Dendritic cell treated with granulocyte-macrophage colony-stimulating factor and Interleukin-4, amounts not matched to agents 40 ng/mL and 50 ng/mL, for 4 days (primary cell): Measurements from ENCODE around the gene EP400.

Experiments
- H3K27ac Mint-ChIP-seq: one replicate; pipeline ENCODE4 v1.8.0; 2022; ENCODE audit warnings: mild to moderate bottlenecking, mixed read lengths
- H3K27me3 Mint-ChIP-seq: one replicate; pipeline ENCODE4 v1.8.0; 2022; ENCODE audit warnings: mild to moderate bottlenecking, mixed read lengths
- H3K36me3 Mint-ChIP-seq: one replicate; pipeline ENCODE4 v1.8.0; 2022; ENCODE audit warnings: low read depth, mixed read lengths
- H3K4me1 Mint-ChIP-seq: one replicate; pipeline ENCODE4 v1.8.0; 2022; ENCODE audit warnings: low read depth, mixed read lengths
- H3K4me3 Mint-ChIP-seq: one replicate; pipeline ENCODE4 v1.8.0; 2022; ENCODE audit warnings: mild to moderate bottlenecking, moderate library complexity, mixed read lengths
- H3K9me3 Mint-ChIP-seq: one replicate; pipeline ENCODE4 v1.8.0; 2022; ENCODE audit warnings: mixed read lengths
- intact Hi-C: fragments of 100-400 bp; cut with micrococcal nuclease; formaldehyde crosslinking; loops from one replicate; pipeline ENCODE4 v1.15.0; 2022

The EP400 gene

GRCh38 chr12:132108211-132108832 lies 158.6 kb downstream of the EP400 start:
- no peak overlapping the region for H3K27ac Mint-ChIP-seq
- no peaks in the 10 kb centered on the region for H3K27me3 Mint-ChIP-seq
- intact Hi-C loops, result no loop called here
- H3K9me3 Mint-ChIP-seq, result no peaks in the 10 kb centered on the region
- H3K4me1 Mint-ChIP-seq, result peaks cover 2% of the 10 kb centered on the region
- H3K4me3 Mint-ChIP-seq, result no peak overlapping the region
- peaks cover 68% of the 10 kb centered on the region for H3K36me3 Mint-ChIP-seq

GRCh38 chr12:132109741-132110140 lies 160.0 kb downstream of the EP400 start:
- H3K27ac Mint-ChIP-seq, result no peak overlapping the region
- no peaks in the 10 kb centered on the region for H3K9me3 Mint-ChIP-seq
- intact Hi-C loops, result no loop called here

DNA sequence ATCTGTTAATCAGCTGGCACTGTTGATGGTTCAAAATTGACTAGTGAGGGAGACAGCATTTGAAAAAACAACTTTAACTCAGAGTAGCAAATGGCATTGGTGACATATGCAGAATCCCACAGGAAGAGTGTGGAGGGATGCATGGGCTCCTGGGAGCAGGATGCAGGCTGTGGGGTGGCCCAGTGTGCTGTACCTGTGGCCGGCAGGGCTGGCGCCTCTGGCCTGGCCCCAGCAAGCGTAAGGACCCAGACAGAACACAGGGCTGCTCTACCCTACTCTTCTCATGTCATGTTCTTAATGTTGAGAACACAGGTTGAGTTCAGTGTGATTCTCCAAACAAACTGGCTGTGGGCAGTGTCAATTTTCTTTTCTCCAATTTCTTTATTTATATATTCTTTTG lies 160.9 kb downstream of the EP400 start:
- no peaks in the 10 kb centered on the region for H3K9me3 Mint-ChIP-seq
- no peaks in the 10 kb centered on the region for H3K27me3 Mint-ChIP-seq
- no peaks in the 10 kb centered on the region for H3K4me1 Mint-ChIP-seq
- H3K36me3 Mint-ChIP-seq, result peaks cover 76% of the 10 kb centered on the region
- no peak overlapping the region for H3K4me3 Mint-ChIP-seq
- intact Hi-C loops, result no loop called here
- no peak overlapping the region for H3K27ac Mint-ChIP-seq

More at GRCh38 chr12:132109741-132110140, 160.0 kb downstream of the EP400 start:
- peaks cover 82% of the 10 kb centered on the region for H3K36me3 Mint-ChIP-seq
- no peaks in the 10 kb centered on the region for H3K4me1 Mint-ChIP-seq
- no peak overlapping the region for H3K4me3 Mint-ChIP-seq
- H3K27me3 Mint-ChIP-seq, result no peaks in the 10 kb centered on the region

DNA sequence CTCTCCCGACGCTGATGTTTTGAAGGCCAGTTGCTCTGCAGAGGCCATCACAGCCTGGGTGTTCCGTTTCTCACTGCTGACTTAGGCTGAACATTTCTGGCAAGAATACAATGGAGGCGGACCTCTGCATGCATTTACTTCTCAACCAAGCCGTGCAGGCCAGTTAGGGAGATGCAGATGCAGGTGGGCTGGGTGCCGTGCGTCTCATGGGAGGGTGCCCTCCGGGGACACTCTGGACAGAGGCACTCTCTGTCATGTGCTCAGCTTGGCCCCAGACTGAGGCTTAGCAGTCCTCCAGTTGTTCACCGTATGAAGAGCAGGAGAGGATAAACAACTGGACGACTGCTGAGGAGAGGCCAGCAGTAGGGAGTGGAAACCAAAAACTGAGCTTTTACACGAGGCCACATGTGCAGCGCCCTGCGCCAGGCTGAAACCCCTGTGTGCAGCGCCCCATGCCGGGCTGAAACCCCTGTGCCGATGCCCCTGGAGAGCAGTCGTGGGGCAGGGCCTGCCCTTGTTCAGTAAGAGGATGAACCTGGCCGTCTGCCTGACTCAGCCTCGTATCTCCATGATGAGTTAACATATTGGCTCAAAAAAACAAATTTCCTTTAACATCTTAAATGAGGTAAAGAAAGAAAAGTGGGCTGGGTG lies 162.0 kb downstream of the EP400 start:
- H3K27me3 Mint-ChIP-seq, result no peaks in the 10 kb centered on the region
- H3K9me3 Mint-ChIP-seq, result no peaks in the 10 kb centered on the region
- no peak overlapping the region for H3K27ac Mint-ChIP-seq
- H3K4me1 Mint-ChIP-seq, result no peaks in the 10 kb centered on the region
- intact Hi-C loops, result no loop called here
- no peak overlapping the region for H3K4me3 Mint-ChIP-seq
- peaks cover 80% of the 10 kb centered on the region for H3K36me3 Mint-ChIP-seq

- H3K27me3 Mint-ChIP-seq, result no peaks in the 10 kb centered on the region
- H3K4me1 Mint-ChIP-seq, result no peaks in the 10 kb centered on the region
- intact Hi-C loops, result no loop called here
- no peak overlapping the region for H3K4me3 Mint-ChIP-seq
- peaks cover 78% of the 10 kb centered on the region for H3K36me3 Mint-ChIP-seq
- no peaks in the 10 kb centered on the region for H3K9me3 Mint-ChIP-seq
- H3K27ac Mint-ChIP-seq, result no peak overlapping the region
Observed at GRCh38 chr12:132114667-132115066, 164.9 kb downstream of the EP400 start.

- Mint-ChIP-seq H3K36me3 (peaks cover 75% of the 10 kb centered on the region), H3K27ac (no peak overlapping the region), H3K27me3 (no peaks in the 10 kb centered on the region), H3K4me3 (no peak overlapping the region), H3K9me3 (no peaks in the 10 kb centered on the region), H3K4me1 (no peaks in the 10 kb centered on the region)
- intact Hi-C loops, result no loop called here
Observed at GRCh38 chr12:132115500-132115899, 165.8 kb downstream of the EP400 start.

DNA sequence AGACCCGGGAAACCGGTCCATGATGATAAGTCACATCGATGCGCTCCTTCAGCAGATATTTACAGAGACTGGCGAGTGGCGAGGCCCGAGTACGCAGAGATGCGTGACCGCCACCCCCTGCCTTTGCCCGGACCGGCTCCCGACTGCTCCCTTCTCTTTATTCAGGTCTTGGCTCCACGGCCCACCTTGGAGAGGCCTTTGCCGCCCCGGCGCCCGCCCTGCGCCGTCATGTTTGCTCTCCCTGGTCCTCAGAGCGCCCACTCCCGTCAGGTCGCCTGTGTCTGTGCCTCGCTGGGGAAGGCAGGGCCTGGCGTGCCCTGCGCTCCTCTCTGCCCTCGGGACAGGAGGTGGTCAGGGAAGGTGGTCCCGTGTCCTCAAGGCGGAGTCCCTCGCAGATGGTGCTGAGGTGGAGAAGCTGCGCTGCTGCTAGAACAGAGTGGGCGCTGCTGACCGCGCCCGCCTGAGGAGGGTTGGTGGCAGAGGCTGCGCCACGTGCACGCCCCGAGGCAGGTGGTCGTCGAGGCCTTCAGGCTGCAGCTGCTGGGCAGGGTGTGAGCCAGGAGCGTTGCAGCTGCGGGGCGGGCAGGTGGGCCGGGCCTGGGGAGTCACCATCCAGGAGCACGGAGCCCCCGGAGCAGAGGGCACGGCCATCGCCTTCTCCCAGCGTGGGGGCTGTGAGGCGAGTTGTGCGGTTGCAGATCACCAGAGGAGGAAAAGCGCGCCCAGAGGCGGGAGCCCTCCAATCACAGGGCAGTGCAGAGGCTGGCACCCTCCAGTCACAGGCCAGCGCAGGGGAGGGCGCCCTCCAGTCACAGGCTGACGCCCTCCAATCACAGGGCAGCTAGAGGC lies 167.2 kb downstream of the EP400 start:
- Mint-ChIP-seq H3K4me1 (no peaks in the 10 kb centered on the region), H3K4me3 (no peak overlapping the region), H3K9me3 (no peaks in the 10 kb centered on the region), H3K27ac (no peak overlapping the region), H3K36me3 (peaks cover 71% of the 10 kb centered on the region), H3K27me3 (no peaks in the 10 kb centered on the region)
- intact Hi-C loops, result no loop called here

DNA sequence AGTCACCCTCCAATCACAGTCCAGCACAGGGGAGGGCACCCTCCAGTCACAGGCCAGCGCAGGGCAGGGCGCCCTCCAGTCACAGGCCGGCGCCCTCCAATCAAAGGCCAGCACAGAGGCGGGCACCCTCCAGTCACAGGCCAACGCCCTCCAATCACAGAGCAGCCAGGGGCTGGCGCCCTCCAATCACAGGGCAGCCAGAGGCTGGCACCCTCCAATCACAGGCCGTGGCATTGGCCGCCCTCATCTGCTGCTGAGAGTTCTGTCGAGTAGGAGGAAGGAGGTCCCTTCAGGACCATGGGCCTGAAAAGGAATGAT lies 167.8 kb downstream of the EP400 start:
- Mint-ChIP-seq H3K4me3 (no peak overlapping the region), H3K4me1 (no peaks in the 10 kb centered on the region), H3K9me3 (no peaks in the 10 kb centered on the region), H3K36me3 (peaks cover 72% of the 10 kb centered on the region), H3K27me3 (no peaks in the 10 kb centered on the region), H3K27ac (no peak overlapping the region)
- intact Hi-C loops, result no loop called here

GRCh38 chr12:132118876-132119275 lies 169.1 kb downstream of the EP400 start:
- H3K27me3 Mint-ChIP-seq, result no peaks in the 10 kb centered on the region
- no peak overlapping the region for H3K4me3 Mint-ChIP-seq
- H3K4me1 Mint-ChIP-seq, result no peaks in the 10 kb centered on the region
- H3K36me3 Mint-ChIP-seq, result peaks cover 68% of the 10 kb centered on the region
- H3K27ac Mint-ChIP-seq, result no peak overlapping the region
- intact Hi-C loops, result no loop called here
- no peaks in the 10 kb centered on the region for H3K9me3 Mint-ChIP-seq

DNA sequence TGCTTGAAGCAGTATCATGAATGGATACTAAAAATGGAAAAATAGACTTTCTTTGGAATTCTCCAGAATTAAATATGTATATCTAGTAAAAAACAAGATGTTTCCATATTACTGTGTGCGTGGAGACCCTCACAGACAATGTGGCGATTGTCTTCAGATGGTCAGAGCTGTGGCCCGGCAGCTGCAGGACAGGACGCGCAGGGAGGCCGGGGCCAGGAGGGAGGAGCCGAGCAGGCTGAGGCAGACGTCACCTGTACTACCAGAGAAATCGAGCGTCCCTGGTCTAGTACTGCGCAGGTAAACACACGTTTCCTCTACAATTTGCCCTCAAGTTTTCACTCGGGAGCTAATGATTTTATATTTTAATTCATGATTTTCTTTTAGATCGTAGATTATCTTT lies 171.5 kb downstream of the EP400 start:
- H3K36me3 Mint-ChIP-seq, result peaks cover 76% of the 10 kb centered on the region
- H3K4me1 Mint-ChIP-seq, result no peaks in the 10 kb centered on the region
- H3K27ac Mint-ChIP-seq, result no peak overlapping the region
- intact Hi-C loops, result no loop called here
- no peaks in the 10 kb centered on the region for H3K9me3 Mint-ChIP-seq
- no peaks in the 10 kb centered on the region for H3K27me3 Mint-ChIP-seq
- no peak overlapping the region for H3K4me3 Mint-ChIP-seq

GRCh38 chr12:132123970-132124765 lies 174.4 kb downstream of the EP400 start:
- no peak overlapping the region for H3K4me3 Mint-ChIP-seq
- H3K4me1 Mint-ChIP-seq, result no peaks in the 10 kb centered on the region
- H3K27me3 Mint-ChIP-seq, result no peaks in the 10 kb centered on the region
- peaks cover 81% of the 10 kb centered on the region for H3K36me3 Mint-ChIP-seq
- H3K9me3 Mint-ChIP-seq, result no peaks in the 10 kb centered on the region
- intact Hi-C loops, result no loop called here
- no peak overlapping the region for H3K27ac Mint-ChIP-seq

DNA sequence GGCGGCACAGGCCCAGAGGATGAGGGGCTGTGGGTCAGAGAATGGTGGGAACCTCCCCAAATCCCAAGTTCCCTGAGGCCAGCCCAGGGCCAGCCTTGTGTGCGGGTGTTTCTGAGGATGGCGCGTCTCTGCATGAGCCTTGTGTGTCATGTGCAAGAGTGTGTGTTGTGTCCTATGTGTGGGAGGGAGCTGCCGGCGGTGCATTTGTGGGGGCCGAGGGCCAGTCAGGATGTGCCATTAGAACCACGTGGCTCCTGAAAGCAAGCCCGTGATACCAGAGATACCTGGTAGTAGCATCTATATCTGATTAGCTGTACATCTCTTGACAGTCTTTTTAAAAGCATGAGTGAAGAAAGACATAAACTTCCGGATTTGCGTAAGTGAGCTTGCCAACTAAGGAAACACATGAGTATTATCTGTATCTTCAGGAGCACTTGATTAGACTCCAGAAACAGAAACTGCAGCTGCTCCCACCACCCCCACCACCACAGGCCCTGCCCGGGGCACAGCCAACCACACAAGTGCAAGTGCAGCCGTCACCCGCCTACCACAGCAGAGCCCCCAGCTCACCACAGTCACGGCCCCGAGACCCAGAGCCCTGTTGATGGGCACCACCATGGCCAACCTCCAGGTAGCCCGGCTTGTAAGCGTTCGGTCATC lies 175.2 kb downstream of the EP400 start:
- Mint-ChIP-seq H3K27me3 (no peaks in the 10 kb centered on the region), H3K4me1 (no peaks in the 10 kb centered on the region), H3K36me3 (peaks cover 83% of the 10 kb centered on the region), H3K27ac (no peak overlapping the region), H3K9me3 (no peaks in the 10 kb centered on the region), H3K4me3 (no peak overlapping the region)
- intact Hi-C loops, result no loop called here

DNA sequence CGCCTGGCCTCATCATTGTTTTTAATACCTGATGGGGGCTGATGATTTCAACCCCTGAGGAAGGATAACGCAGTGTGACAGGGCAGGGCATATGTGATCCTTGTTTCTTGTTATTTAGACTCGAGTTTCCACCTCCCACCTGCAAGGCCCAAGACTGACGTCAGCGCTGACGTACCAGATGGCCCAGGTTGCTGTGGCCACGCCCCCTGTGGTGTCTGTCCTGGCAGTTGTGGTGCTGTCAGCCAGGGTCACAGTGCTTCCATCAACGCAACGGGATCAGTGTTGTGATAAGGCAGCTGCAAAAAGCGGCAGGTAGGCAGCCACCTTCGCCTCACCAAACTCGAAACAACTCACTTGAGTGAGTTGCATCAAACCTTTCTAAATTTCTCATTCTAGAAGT lies 176.0 kb downstream of the EP400 start:
- H3K27me3 Mint-ChIP-seq, result no peaks in the 10 kb centered on the region
- H3K27ac Mint-ChIP-seq, result no peak overlapping the region
- H3K4me1 Mint-ChIP-seq, result no peaks in the 10 kb centered on the region
- H3K36me3 Mint-ChIP-seq, result peaks cover 76% of the 10 kb centered on the region
- no peak overlapping the region for H3K4me3 Mint-ChIP-seq
- H3K9me3 Mint-ChIP-seq, result no peaks in the 10 kb centered on the region
- intact Hi-C loops, result no loop called here
